BJ (cell line): ENCODE measurements around the gene HIBADH. TPM values are rescaled to one million over a fixed set of nuclear protein-coding genes. Genes with fewer than 3 reads are reported as not detected.

Experiments
- CTCF ChIA-PET: fragments of 350-600 bp; formaldehyde crosslinking; extraction: SDS; loops from one replicate; lab custom pipeline; 2021; ENCODE audit warnings: antibody characterized with exemption, inconsistent platforms; lab: Yijun Ruan, JAX
- POLR2A ChIA-PET: fragments of 300-600 bp; sonication (Branson Sonifier 250); formaldehyde crosslinking; extraction: SDS; loops from one replicate; lab custom pipeline; 2021; ENCODE audit warnings: antibody characterized with exemption; lab: Charles Lee
- DNase-seq: peaks from one replicate; pipeline ENCODE4 v3.0.0-alpha.2; 2011; ENCODE audit warnings: low read depth
- H3K27me3 ChIP-seq: 2 replicates; pipeline ENCODE4 v1.6.0; 2011; ENCODE audit warnings: low read length; ENCODE audit not compliant: control insufficient read depth, insufficient read depth
- H3K36me3 ChIP-seq: 2 replicates; pipeline ENCODE4 v1.5.1; 2011; ENCODE audit warnings: low read length; ENCODE audit not compliant: control insufficient read depth, insufficient read depth
- H3K4me3 ChIP-seq: 2 replicates; pipeline ENCODE4 v1.5.1; 2011; ENCODE audit warnings: low read depth, mild to moderate bottlenecking, control low read depth, low read length
- CTCF ChIP-seq: IDR thresholded peaks from 2 replicates; pipeline ENCODE4 v1.5.1; 2011; ENCODE audit warnings: low read depth, mild to moderate bottlenecking, control low read depth, inconsistent platforms, low read length, moderate library complexity; ENCODE audit not compliant: insufficient read depth
- polyA plus RNA-seq: library from polyadenylated mRNA; depleted of rRNA; stranded (reverse); fragments of >200 nt; gene quantifications from 2 replicates; pipeline ENCODE4 v1.2.3, GENCODE V29; 2011; rRNA removed

Gene HIBADH
- polyA plus RNA-seq, 1 experiment = 42.4 TPM

- CTCF ChIA-PET = interaction anchor here (1.3 kb wide), 1 partner anchor 14 kb away, joined by 3 read pairs; no protein-coding TSS in a partner anchor
- Histone ChIP-seq H3K27me3 (peaks cover 8% of the 10 kb centered on the region), H3K4me3 (no peak overlapping the region), H3K36me3 (no peaks in the 10 kb centered on the region)
- POLR2A ChIA-PET = no interaction called here
- DNase-seq = no peak
- no peak for TF ChIP-seq CTCF
Measured at GRCh38 chr7:27484451-27484850, 178.2 kb downstream of the HIBADH start.

- CTCF ChIA-PET = interaction anchor here (1.0 kb wide), 1 partner anchor 70 kb away, joined by 3 read pairs; no protein-coding TSS in a partner anchor
- TF ChIP-seq CTCF = no peak
- Histone ChIP-seq H3K36me3 (no peaks in the 10 kb centered on the region), H3K4me3 (no peak overlapping the region), H3K27me3 (0 out of 2 replicates have a peak, but pooled peaks cover 2% of the 10 kb centered on the region)
- DNase-seq = no peak
- POLR2A ChIA-PET = no interaction called here
Measured at GRCh38 chr7:27482219-27482618, 180.5 kb downstream of the HIBADH start.

- TF ChIP-seq CTCF = no peak
- Histone ChIP-seq H3K4me3 (no peak overlapping the region), H3K27me3 (0 out of 2 replicates have a peak, but pooled peaks cover 2% of the 10 kb centered on the region), H3K36me3 (no peaks in the 10 kb centered on the region)
- POLR2A ChIA-PET = no interaction called here
- DNase-seq = no peak
- CTCF ChIA-PET = interaction anchor here (2.0 kb wide), 1 partner anchor 11 kb away, joined by 4 read pairs; no protein-coding TSS in a partner anchor
Measured at GRCh38 chr7:27478556-27478955, 184.1 kb downstream of the HIBADH start.

- no peaks in the 10 kb centered on the region for H3K36me3 ChIP-seq
- H3K27me3 ChIP-seq = 0 out of 2 replicates have a peak, but pooled peaks cover 2% of the 10 kb centered on the region
- no peak overlapping the region for H3K4me3 ChIP-seq
- CTCF ChIA-PET = interaction anchor here (2.0 kb wide), 1 partner anchor 11 kb away, joined by 4 read pairs; no protein-coding TSS in a partner anchor
- no peak for TF ChIP-seq CTCF
- POLR2A ChIA-PET = no interaction called here
- DNase-seq = no peak
Measured at GRCh38 chr7:27478084-27478483, 184.6 kb downstream of the HIBADH start.

GRCh38 chr7:27476493-27476892 lies 186.2 kb downstream of the HIBADH start:
- Histone ChIP-seq H3K27me3 (no peaks in the 10 kb centered on the region; the same call in 1 of the 2 replicates), H3K36me3 (no peaks in the 10 kb centered on the region), H3K4me3 (no peak overlapping the region)
- DNase-seq = no peak
- ChIA-PET POLR2A (no interaction called here), CTCF (no interaction called here)
- TF ChIP-seq CTCF = no peak

Other genes with a start within 250 kb of the HIBADH start
- gene TAX1BP1, start 77.3 kb upstream of the HIBADH start, polyA plus RNA-seq = 93.6 and 143 TPM in 2 replicates